IMR-90 (cell line): ENCODE results near the gene YWHAG. TPM values are rescaled to one million over a fixed set of nuclear protein-coding genes. Genes with fewer than 3 reads are reported as not detected.

ENCODE experiments used
- ATAC-seq: fragments of 200-7000 bp; cut with Tn5 transposase; 2 replicates; pipeline ENCODE4 v1.9.1; 2020; ENCODE audit warnings: low read depth, mild to moderate bottlenecking, moderate library complexity
- BruUV-seq: library from RNA; stranded (reverse); fragments of 400-500 nt; replicated peaks from 2 replicates; lab custom pipeline; 2021; lab: Mats Ljungman, UMichigan
- CTCF ChIA-PET: fragments of 300-600 bp; formaldehyde crosslinking; extraction: SDS; loops from one replicate; lab custom pipeline; 2021; ENCODE audit warnings: antibody characterized with exemption; lab: Yijun Ruan, JAX
- POLR2A ChIA-PET: fragments of 300-600 bp; sonication (Branson Sonifier 250); formaldehyde crosslinking; loops from one replicate; lab custom pipeline; 2022; ENCODE audit warnings: antibody characterized with exemption; ENCODE audit not compliant: unreplicated experiment; lab: Charles Lee
- DNase-seq: peaks from one replicate; pipeline ENCODE4 v3.0.0; 2013
- H2AFZ ChIP-seq: replicated peaks from 2 replicates; pipeline ENCODE3; 2013; ENCODE audit warnings: low read length, mild to moderate bottlenecking; ENCODE audit not compliant: poor library complexity
- H2AK5ac ChIP-seq: 2 replicates; pipeline ENCODE4 v1.6.1; 2013; ENCODE audit warnings: low read depth, low read length, inconsistent platforms
- H2AK9ac ChIP-seq: replicated peaks from 2 replicates; pipeline ENCODE3; 2013; ENCODE audit warnings: mild to moderate bottlenecking, low read depth, low read length, moderate library complexity; ENCODE audit not compliant: poor library complexity
- H2BK120ac ChIP-seq: 2 replicates; pipeline ENCODE4 v1.6.1; 2013; ENCODE audit warnings: low read depth, low read length, inconsistent platforms
- H2BK15ac ChIP-seq: 3 replicates; pipeline ENCODE4 v1.6.1; 2013; ENCODE audit warnings: low read depth, low read length, inconsistent platforms
- H2BK20ac ChIP-seq: 2 replicates; pipeline ENCODE4 v1.6.1; 2013; ENCODE audit warnings: low read depth, mild to moderate bottlenecking, inconsistent platforms, low read length, moderate library complexity
- H2BK5ac ChIP-seq: 2 replicates; pipeline ENCODE4 v1.6.1; 2013; ENCODE audit warnings: mild to moderate bottlenecking, low read depth, low read length, inconsistent platforms; ENCODE audit not compliant: poor library complexity, severe bottlenecking
- H3K14ac ChIP-seq: replicated peaks from 2 replicates; pipeline ENCODE4 v1.6.1; 2013; ENCODE audit warnings: low read depth, low read length, inconsistent platforms
- H3K18ac ChIP-seq: 2 replicates; pipeline ENCODE4 v1.6.1; 2013; ENCODE audit warnings: low read depth, low read length, control low read depth
- H3K23ac ChIP-seq: 2 replicates; pipeline ENCODE4 v1.6.1; 2013; ENCODE audit warnings: low read depth, low read length, inconsistent platforms
- H3K27ac ChIP-seq: 2 replicates; pipeline ENCODE4 v1.5.1; 2013; ENCODE audit warnings: mild to moderate bottlenecking, control low read depth, low read length; ENCODE audit not compliant: insufficient read depth
- H3K27me3 ChIP-seq: 2 replicates; pipeline ENCODE4 v1.6.1; 2013; ENCODE audit warnings: low read length; ENCODE audit not compliant: control insufficient read depth, insufficient read depth
- H3K36me3 ChIP-seq: 2 replicates; pipeline ENCODE4 v1.6.1; 2013; ENCODE audit warnings: low read length, mixed read lengths; ENCODE audit not compliant: control insufficient read depth, insufficient read depth
- H3K4ac ChIP-seq: 2 replicates; pipeline ENCODE4 v1.6.1; 2013; ENCODE audit warnings: low read depth, low read length, inconsistent platforms
- H3K4me1 ChIP-seq: 2 replicates; pipeline ENCODE4 v1.6.1; 2013; ENCODE audit warnings: low read length, mixed read lengths; ENCODE audit not compliant: control insufficient read depth, insufficient read depth
- H3K4me2 ChIP-seq: 2 replicates; pipeline ENCODE4 v1.6.1; 2013; ENCODE audit warnings: low read depth, mild to moderate bottlenecking, control low read depth, low read length, moderate library complexity
- H3K4me3 ChIP-seq: 2 replicates; pipeline ENCODE4 v1.5.1; 2013; ENCODE audit warnings: low read depth, mild to moderate bottlenecking, control low read depth, low read length, moderate library complexity; ENCODE audit not compliant: insufficient read depth
- H3K56ac ChIP-seq: 2 replicates; pipeline ENCODE4 v1.6.1; 2013; ENCODE audit warnings: low read length, inconsistent platforms; ENCODE audit not compliant: insufficient read depth; ENCODE audit errors: extremely low read depth
- H3K79me1 ChIP-seq, 2 experiments: 2 replicates each; pipeline ENCODE4 v1.6.1; 2013; ENCODE audit warnings: low read length in 2 of 2, inconsistent platforms in 1 of 2, low read depth in 1 of 2
- H3K9ac ChIP-seq: 2 replicates; pipeline ENCODE4 v1.6.1; 2013; ENCODE audit warnings: low read depth, low read length, control low read depth
- H3K9me1 ChIP-seq: 2 replicates; pipeline ENCODE4 v1.6.1; 2013; ENCODE audit warnings: low read length, inconsistent platforms; ENCODE audit not compliant: insufficient read depth
- H3K9me3 ChIP-seq: 2 replicates; pipeline ENCODE4 v1.6.1; 2013; ENCODE audit warnings: low read length; ENCODE audit not compliant: control insufficient read depth, insufficient read depth
- H4K20me1 ChIP-seq: 2 replicates; pipeline ENCODE4 v1.6.1; 2013; ENCODE audit warnings: low read length, inconsistent platforms; ENCODE audit not compliant: insufficient read depth
- H4K5ac ChIP-seq: 2 replicates; pipeline ENCODE4 v1.6.1; 2013; ENCODE audit warnings: mild to moderate bottlenecking, low read depth, low read length, control low read depth
- H4K8ac ChIP-seq, 2 experiments: 2 replicates each; pipeline ENCODE4 v1.6.1; 2013; ENCODE audit warnings: low read depth in 2 of 2, low read length in 2 of 2, control low read depth in 1 of 2, inconsistent platforms in 1 of 2
- H4K91ac ChIP-seq: 2 replicates; pipeline ENCODE4 v1.6.1; 2013; ENCODE audit warnings: low read depth, low read length, inconsistent platforms; ENCODE audit not compliant: insufficient read depth
- BHLHE40 ChIP-seq: fragments of 150-350 bp; IDR thresholded peaks from 2 replicates; pipeline ENCODE4 v1.6.1; 2016; ENCODE audit warnings: mild to moderate bottlenecking, low read depth, low read length
- CHD1 ChIP-seq: IDR thresholded peaks from 2 replicates; pipeline ENCODE4 v1.6.1; 2012; ENCODE audit warnings: low read depth, low read length, improper control_type of control experiment
- MAZ ChIP-seq: IDR thresholded peaks from 2 replicates; pipeline ENCODE4 v1.6.1; 2012; ENCODE audit warnings: low read depth, mild to moderate bottlenecking, low read length, improper control_type of control experiment, moderate library complexity, borderline replicate concordance
- POLR2A ChIP-seq: IDR thresholded peaks from 2 replicates; pipeline ENCODE4 v1.6.1; 2012; ENCODE audit warnings: mild to moderate bottlenecking, low read depth, low read length
- RFX5 ChIP-seq: IDR thresholded peaks from 2 replicates; pipeline ENCODE4 v1.8.0; 2012; ENCODE audit warnings: low read depth, mild to moderate bottlenecking, low read length, moderate library complexity
- USF2 ChIP-seq: fragments of 150-350 bp; IDR thresholded peaks from 2 replicates; pipeline ENCODE4 v1.6.1; 2017; ENCODE audit warnings: mild to moderate bottlenecking, antibody characterized with exemption, low read length, low read depth
- WGBS, 2 experiments: methylation state at CpG; one replicate each; pipeline versions ENCODE4 v1.1.5 to v1.1.7; 2013; ENCODE audit warnings: missing lambda C conversion rate in 2 of 2; ENCODE audit not compliant: insufficient read length in 1 of 2; ENCODE audit errors: extremely low coverage in 2 of 2; 5-methylcytosine and 5-hydroxymethylcytosine counted together
- dilution Hi-C: fragments of 300-500 bp; cut with HindIII; formaldehyde crosslinking; loops from one replicate; pipeline ENCODE4 v1.14.3; 2018; ENCODE audit warnings: low sequenced_read_pairs; ENCODE audit not compliant: unreplicated experiment
- in situ Hi-C: fragments of 300-500 bp; cut with MboI; formaldehyde crosslinking; loops from 3 replicates; pipeline ENCODE4 v1.14.3; 2019; ENCODE audit warnings: low sequenced_read_pairs, inconsistent platforms, mixed read lengths
- intact Hi-C: fragments of 100-400 bp; cut with micrococcal nuclease; formaldehyde crosslinking; loops from 2 replicates; pipeline ENCODE4 v1.10.0; 2022
- polyA plus RNA-seq, 3 experiments: library from polyadenylated mRNA; depleted of rRNA; stranded (reverse); fragments of >200 nt; gene quantifications; 2 replicates each; pipeline ENCODE4 v1.2.3, GENCODE V29; 2012; ENCODE audit warnings: low replicate concordance in 1 of 3
- total RNA-seq: library from RNA; depleted of rRNA; stranded (reverse); fragments of >200 nt; gene quantifications from 2 replicates; pipeline ENCODE4 v1.2.3, GENCODE V29; 2012
- TF ChIP-seq, protein P1 (sequence below): fragments of 150-350 bp; IDR thresholded peaks from 2 replicates; pipeline ENCODE4 v1.6.1; 2016; ENCODE audit warnings: low read depth, mild to moderate bottlenecking, low read length, moderate library complexity, borderline replicate concordance

YWHAG gene
- total and polyA plus RNA-seq, 2 of the 4 experiments (the other 2 are of a cell fraction), result 40.1 to 64.9 TPM

GRCh38 chr7:76346097-76346496, 12.7 kb downstream of the YWHAG start:
- no peak overlapping the region for H3K4me3 ChIP-seq
- peaks cover 29% of the 10 kb centered on the region for H3K9me1 ChIP-seq
- H3K23ac ChIP-seq, result no peak overlapping the region
- DNase-seq (no peak), ATAC-seq (no peak)
- peaks cover 98% of the 10 kb centered on the region for H4K20me1 ChIP-seq
- no peak overlapping the region for H3K27ac ChIP-seq
- peaks cover 11% of the 10 kb centered on the region for H3K4me1 ChIP-seq
- H2BK20ac ChIP-seq, result no peak overlapping the region
- no peak overlapping the region for H2AK9ac ChIP-seq
- dilution Hi-C loops, result no loop called here
- BruUV-seq, result no TSS peak
- H3K9me3 ChIP-seq, result no peaks in the 10 kb centered on the region
- CTCF ChIA-PET, result no interaction called here
- no peak overlapping the region for H2BK120ac ChIP-seq
- H2BK15ac ChIP-seq, result no peak overlapping the region
- in situ Hi-C loops, result no loop called here
- H3K36me3 ChIP-seq, result peaks cover 60% of the 10 kb centered on the region
- H4K5ac ChIP-seq, result no peak overlapping the region
- no peak overlapping the region for H3K18ac ChIP-seq
- no peak overlapping the region for H3K4ac ChIP-seq
- intact Hi-C loops, result no loop called here
- TF ChIP-seq POLR2A, result no peak
- no peak for TF ChIP-seq MAZ
- TF ChIP-seq, protein P1, sequence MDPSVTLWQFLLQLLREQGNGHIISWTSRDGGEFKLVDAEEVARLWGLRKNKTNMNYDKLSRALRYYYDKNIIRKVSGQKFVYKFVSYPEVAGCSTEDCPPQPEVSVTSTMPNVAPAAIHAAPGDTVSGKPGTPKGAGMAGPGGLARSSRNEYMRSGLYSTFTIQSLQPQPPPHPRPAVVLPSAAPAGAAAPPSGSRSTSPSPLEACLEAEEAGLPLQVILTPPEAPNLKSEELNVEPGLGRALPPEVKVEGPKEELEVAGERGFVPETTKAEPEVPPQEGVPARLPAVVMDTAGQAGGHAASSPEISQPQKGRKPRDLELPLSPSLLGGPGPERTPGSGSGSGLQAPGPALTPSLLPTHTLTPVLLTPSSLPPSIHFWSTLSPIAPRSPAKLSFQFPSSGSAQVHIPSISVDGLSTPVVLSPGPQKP, result no peak
- TF ChIP-seq CHD1, result no peak
- TF ChIP-seq USF2, result no peak
- no peak for TF ChIP-seq BHLHE40
- TF ChIP-seq RFX5, result no peak
- H4K8ac ChIP-seq, result no peak overlapping the region
- H3K27me3 ChIP-seq, result no peaks in the 10 kb centered on the region
- no peak overlapping the region for H4K91ac ChIP-seq
- H3K79me1 ChIP-seq, result peaks cover 20 to 72% of the 10 kb centered on the region in 2 experiments
- H3K4me2 ChIP-seq, result no peak overlapping the region
- no peak overlapping the region for H3K14ac ChIP-seq
- POLR2A ChIA-PET, result no interaction called here
- H3K56ac ChIP-seq, result no peak overlapping the region
- no peak overlapping the region for H2BK5ac ChIP-seq
- no peak overlapping the region for H2AFZ ChIP-seq
- WGBS, 2 experiments, result 87% methylated on average over 3 of the region's 6 CpGs; no CpG with 5 or more reads in 1 of the 2 experiments
- no peak overlapping the region for H2AK5ac ChIP-seq
- H3K9ac ChIP-seq, result no peak overlapping the region
